ENCODE results near the gene OCIAD2. TPM values are rescaled to one million over a fixed set of nuclear protein-coding genes. Genes with fewer than 3 reads are reported as not detected.

Gene OCIAD2
- total and polyA plus RNA-seq, 12 donors: 11.1 to 44.1 (median 26.2) TPM

- WGBS, 4 donors: 75 to 91% (median 78%) methylated on average over 3 to 4 of the region's 4 CpGs
- Histone ChIP-seq H3K27me3 (no peaks in the 10 kb centered on the region), H3K4me1 (replicated peaks in 1 of 2) (peaks cover 0 to 1% of the 10 kb centered on the region in 2 donors), H3K9me3 (replicated peaks in 1 of 3) (no peaks in the 10 kb centered on the region), H3K36me3 (replicated peaks in 1 of 2) (no peaks in the 10 kb centered on the region), H3K4me3 (no peak overlapping the region), H3K27ac (no peak overlapping the region)
- intact Hi-C loops (cut with DNase I): loop anchor here in 1 of 2 donors (10.0 kb wide), 2 partner anchors 55 to 65 kb away; partner anchors contain the start of gene OCIAD1
- no peak for DNase-seq
- TF ChIP-seq CTCF (IDR thresholded peaks at IDR 0.05): no peak
- TF ChIP-seq POLR2A (IDR thresholded peaks at IDR 0.05): no peak
These were observed 6.6 kb downstream of the OCIAD2 start for GRCh38 chr4:48899950-48900349.

- no peak for DNase-seq
- intact Hi-C loops (cut with DNase I): no loop called here
- Histone ChIP-seq H3K9me3 (replicated peaks in 1 of 3) (no peaks in the 10 kb centered on the region), H3K27ac (no peak overlapping the region), H3K36me3 (replicated peaks in 1 of 2) (no peaks in the 10 kb centered on the region), H3K4me3 (no peak overlapping the region), H3K4me1 (replicated peaks in 1 of 2) (no peaks in the 10 kb centered on the region), H3K27me3 (no peaks in the 10 kb centered on the region)
- TF ChIP-seq CTCF (IDR thresholded peaks at IDR 0.05) (no peak), POLR2A (IDR thresholded peaks at IDR 0.05) (no peak)
- 64 to 84% (median 78%) methylated on average over 1 of the region's 1 CpG for WGBS, 4 donors
These were observed 7.2 kb downstream of the OCIAD2 start for GRCh38 chr4:48899432-48899749.

GRCh38 chr4:48898733-48899431, 7.7 kb downstream of the OCIAD2 start:
- 76 to 89% (median 81%) methylated on average over 5 of the region's 5 CpGs for WGBS, 4 donors

GRCh38 chr4:48896845-48897244, 9.7 kb downstream of the OCIAD2 start:
- no peaks in the 10 kb centered on the region for H3K27me3 ChIP-seq
- intact Hi-C loops (cut with DNase I): no loop called here
- H3K9me3 ChIP-seq (replicated peaks in 1 of 3): no peaks in the 10 kb centered on the region
- H3K36me3 ChIP-seq (replicated peaks in 1 of 2): peaks cover 0 to 9% of the 10 kb centered on the region in 2 donors
- 90 to 93% (median 90%) methylated on average over 3 of the region's 3 CpGs for WGBS, 4 donors
- no peak overlapping the region for H3K27ac ChIP-seq
- no peak overlapping the region for H3K4me3 ChIP-seq
- TF ChIP-seq POLR2A (IDR thresholded peaks at IDR 0.05) (no peak), CTCF (IDR thresholded peaks at IDR 0.05) (no peak)
- no peaks in the 10 kb centered on the region for H3K4me1 ChIP-seq (replicated peaks in 1 of 2)
- DNase-seq: no peak

More at GRCh38 chr4:48898733-48899431, 7.7 kb downstream of the OCIAD2 start:
- H3K36me3 ChIP-seq (replicated peaks in 1 of 2): no peaks in the 10 kb centered on the region
- no peak overlapping the region for H3K4me3 ChIP-seq
- H3K27ac ChIP-seq: no peak overlapping the region
- no peaks in the 10 kb centered on the region for H3K4me1 ChIP-seq (replicated peaks in 1 of 2)
- intact Hi-C loops (cut with DNase I): no loop called here
- TF ChIP-seq CTCF (IDR thresholded peaks at IDR 0.05) (no peak), POLR2A (IDR thresholded peaks at IDR 0.05) (no peak)
- H3K27me3 ChIP-seq: no peaks in the 10 kb centered on the region
- no peaks in the 10 kb centered on the region for H3K9me3 ChIP-seq (replicated peaks in 1 of 3)
- no peak for DNase-seq

All from adrenal gland (tissue), 12 donors.